HepG2 (cell line): Measurements from ENCODE around the gene ARRDC3. TPM values are rescaled to one million over a fixed set of nuclear protein-coding genes. Genes with fewer than 3 reads are reported as not detected.
A peak's percentile ranks its signal among the peaks of the same experiment; 100 is the strongest.
"Not testable (repeated sequence)": the region's sequence is repeated elsewhere in the genome, so short reads cannot be mapped to it uniquely, and the experiment has no call there.

Experiments
- ATAC-seq: fragments of 200-7000 bp; cut with Tn5 transposase; 3 replicates; pipeline ENCODE4 v1.9.1; 2020; ENCODE audit warnings: mild to moderate bottlenecking, moderate library complexity
- BruUV-seq: library from RNA; stranded (reverse); fragments of 400-500 nt; replicated peaks from 2 replicates; lab custom pipeline; 2021; lab: Mats Ljungman, UMichigan
- CTCF ChIA-PET: fragments of 300-600 bp; formaldehyde crosslinking; extraction: SDS; loops from one replicate; lab custom pipeline; 2021; ENCODE audit warnings: low total read pairs, inconsistent platforms, low intra/inter-chr PET ratio; lab: Yijun Ruan, JAX
- POLR2A ChIA-PET: fragments of 350-600 bp; sonication (Branson Sonifier 250); formaldehyde crosslinking; loops from one replicate; lab custom pipeline; 2020; ENCODE audit warnings: antibody characterized with exemption, inconsistent platforms; lab: Yijun Ruan, JAX
- DNase-seq: peaks from one replicate; pipeline ENCODE4 v3.0.0-alpha.2; 2015; ENCODE audit warnings: low spot score
- FAIRE-seq: peaks from 3 replicates; lab custom pipeline; 2011; peaks lifted over from hg19 to GRCh38; lab: Jason Lieb, UNC
- H2AFZ ChIP-seq: one replicate; pipeline ENCODE4 v1.6.1; 2011; ENCODE audit warnings: low read length, inconsistent platforms
- H3K27ac ChIP-seq: fragments of 300-600 bp; 3 replicates; pipeline ENCODE4 v1.8.0; 2011; ENCODE audit warnings: mixed run types, mild to moderate bottlenecking, mixed read lengths, low read length, inconsistent platforms; ENCODE audit not compliant: insufficient read depth; ENCODE audit errors: extremely low read length
- H3K27me3 ChIP-seq, 2 experiments: fragments of 200-600 bp in 1 of 2; 2 replicates in 1 of 2; 3 replicates in 1 of 2; pipeline versions ENCODE4 v1.6.0 to v1.8.0; 2011; ENCODE audit warnings: low read length in 2 of 2, mild to moderate bottlenecking in 2 of 2, moderate library complexity in 2 of 2, inconsistent platforms in 1 of 2; ENCODE audit not compliant: insufficient read depth in 2 of 2, control insufficient read depth in 1 of 2
- H3K36me3 ChIP-seq, 2 experiments: fragments of 200-600 bp in 1 of 2; replicated peaks in 1 of 2; 2 replicates in 1 of 2; 3 replicates in 1 of 2; pipeline versions ENCODE4 v1.5.1 to v1.8.0; 2011; ENCODE audit warnings: low read length in 2 of 2, inconsistent platforms in 1 of 2; ENCODE audit not compliant: insufficient read depth in 2 of 2, control insufficient read depth in 1 of 2
- H3K4me1 ChIP-seq: 2 replicates; pipeline ENCODE4 v1.5.1; 2012; ENCODE audit warnings: low read length, inconsistent platforms; ENCODE audit not compliant: insufficient read depth
- H3K4me2 ChIP-seq: 2 replicates; pipeline ENCODE4 v1.6.0; 2011; ENCODE audit warnings: low read depth, low read length, inconsistent platforms
- H3K4me3 ChIP-seq, 3 experiments: fragments of 200-600 bp in 1 of 3; sonication (generic), shearing (Covaris generic) in 1 of 3; replicated peaks in 1 of 3; 2 replicates each; pipeline ENCODE4 v1.5.1; 2011 to 2016; ENCODE audit warnings: low read length in 3 of 3, inconsistent platforms in 2 of 3, low read depth in 2 of 3, mild to moderate bottlenecking in 2 of 3, control low read depth in 1 of 3, mixed read lengths in 1 of 3; ENCODE audit not compliant: insufficient read depth in 1 of 3
- H3K79me2 ChIP-seq: one replicate; pipeline ENCODE4 v1.6.1; 2011; ENCODE audit warnings: low read length, inconsistent platforms; ENCODE audit not compliant: insufficient read depth
- H3K9ac ChIP-seq: 2 replicates; pipeline ENCODE4 v1.6.0; 2011; ENCODE audit warnings: mild to moderate bottlenecking, low read depth, low read length, inconsistent platforms; ENCODE audit not compliant: insufficient read depth
- H3K9me3 ChIP-seq: 2 replicates; pipeline ENCODE4 v1.5.1; 2012; ENCODE audit warnings: mild to moderate bottlenecking, low read length
- H4K20me1 ChIP-seq: 2 replicates; pipeline ENCODE4 v1.6.0; 2011; ENCODE audit warnings: inconsistent platforms, mild to moderate bottlenecking, low read length, moderate library complexity; ENCODE audit not compliant: insufficient read depth
- MAFF ChIP-seq: IDR thresholded peaks from 2 replicates; pipeline ENCODE4 v1.6.1; 2011; ENCODE audit warnings: low read depth, low read length, improper control_type of control experiment
- MAFK ChIP-seq, 2 experiments: IDR thresholded peaks in 1 of 2; conservative IDR thresholded peaks in 1 of 2; 2 replicates each; pipeline ENCODE4 v1.6.1; 2011; ENCODE audit warnings: improper control_type of control experiment in 2 of 2, low read length in 2 of 2
- PHF21A ChIP-seq: sonication (generic); formaldehyde crosslinking; IDR thresholded peaks from 2 replicates; pipeline ENCODE4 v1.5.0; 2020; ENCODE audit warnings: mild to moderate bottlenecking, missing genetic modification reagents
- ZNF280D ChIP-seq: sonication (generic); formaldehyde crosslinking; IDR thresholded peaks from 2 replicates; pipeline ENCODE4 v1.5.1; 2020; ENCODE audit warnings: mild to moderate bottlenecking, missing genetic modification reagents
- ZNF576 ChIP-seq: sonication (generic); formaldehyde crosslinking; IDR thresholded peaks from 2 replicates; pipeline ENCODE4 v1.4.0; 2020; ENCODE audit warnings: mild to moderate bottlenecking, missing genetic modification reagents
- ZNF768 ChIP-seq: sonication (generic); formaldehyde crosslinking; IDR thresholded peaks from 2 replicates; pipeline ENCODE4 v1.4.0; 2020; ENCODE audit warnings: missing genetic modification reagents
- WGBS: methylation state at CpG from one replicate; pipeline ENCODE4 v1.1.6; 2017; ENCODE audit warnings: low lambda C conversion rate; 5-methylcytosine and 5-hydroxymethylcytosine counted together
- in situ Hi-C: cut with HindIII; loops from 2 replicates; pipeline ENCODE4 v1.10.0; 2017; ENCODE audit warnings: low pct_unique_long_range_greater_than_20kb; ENCODE audit not compliant: extremely low pct_ligation_motif_present
- intact Hi-C: fragments of 100-400 bp; cut with micrococcal nuclease; formaldehyde crosslinking; loops from one replicate; pipeline ENCODE4 v1.10.0; 2022; ENCODE audit not compliant: unreplicated experiment
- polyA plus RNA-seq, 8 experiments: library from polyadenylated mRNA; depleted of rRNA in 3 of 8; stranded (reverse) in 7 of 8; unstranded in 1 of 8; fragments of >200 nt; fragmentation: Illumina TruSeq in 4 of 8; extraction: Trizol in 4 of 8; gene quantifications; 2 replicates each; pipeline versions ENCODE4 v1.2.1 to v1.2.3, GENCODE V29; 2011 to 2016; ENCODE audit warnings: low read depth in 4 of 8, missing spikeins in 1 of 8, mixed read lengths in 1 of 8; ENCODE audit not compliant: insufficient read depth in 1 of 8
- total RNA-seq, 5 experiments: library from RNA; depleted of rRNA; stranded (reverse); fragments of >200 nt; fragmentation: Illumina TruSeq; extraction: Trizol; gene quantifications; 2 replicates each; pipeline ENCODE4 v1.2.3, GENCODE V29; 2016; ENCODE audit warnings: low read depth in 1 of 5

Gene ARRDC3
- total and polyA plus RNA-seq, 2 of the 13 experiments (the other 11 are each of a cell fraction or from before 2014, with no cell fraction given) = 3.4 to 24.4 TPM

- WGBS = 75% methylated on average over 5 of the region's 5 CpGs
- BruUV-seq = no TSS peak
- FAIRE-seq (no peak), DNase-seq (no peak), ATAC-seq (no peak)
- Histone ChIP-seq H3K9me3 (no peaks in the 10 kb centered on the region), H3K4me2 (no peak overlapping the region), H2AFZ (no peak overlapping the region), H3K4me1 (peaks cover 7% of the 10 kb centered on the region; the same call in 1 of the 2 replicates), H4K20me1 (no peaks in the 10 kb centered on the region), H3K9ac (no peak overlapping the region), H3K79me2 (no peaks in the 10 kb centered on the region), H3K36me3 (no peaks in the 10 kb centered on the region), H3K4me3 (no peak overlapping the region), H3K27ac (no peak overlapping the region), H3K27me3 (no peaks in the 10 kb centered on the region)
- in situ Hi-C loops (no loop called here), intact Hi-C loops (no loop called here)
- no peak for TF ChIP-seq ZNF768 (CRISPR knock-in tag)
- no peak for TF ChIP-seq ZNF280D (CRISPR knock-in tag)
- no peak for TF ChIP-seq PHF21A
- TF ChIP-seq ZNF576 (CRISPR knock-in tag) = no peak
- ChIA-PET CTCF (no interaction called here), POLR2A (no interaction called here)
Measured at GRCh38 chr5:91345461-91345860, 37.7 kb downstream of the ARRDC3 start.

- TF ChIP-seq MAFK (conservative IDR thresholded peaks at IDR 0.05 in 1 of 2, IDR thresholded peaks at IDR 0.05 in 1 of 2; ENCODE audit: low read length in 2 of 2) (peak; percentile 3 to 54; a peak in 2 of 4 replicates), MAFF (0 out of 2 replicates have a peak, but pooled peaks have one; percentile 39)
- POLR2A ChIA-PET = not testable (repeated sequence)
Measured at GRCh38 chr5:91344661-91345200, 38.4 kb downstream of the ARRDC3 start.

More at GRCh38 chr5:91344661-91345200, 38.4 kb downstream of the ARRDC3 start:
- intact Hi-C loops, DNase-seq, H3K4me3 ChIP-seq, FAIRE-seq, H3K4me1 ChIP-seq, CTCF ChIA-PET, H3K4me2 ChIP-seq, H4K20me1 ChIP-seq, in situ Hi-C loops, H2AFZ ChIP-seq, H3K9me3 ChIP-seq, H3K27me3 ChIP-seq, ATAC-seq, BruUV-seq, H3K9ac ChIP-seq, H3K79me2 ChIP-seq, H3K27ac ChIP-seq, H3K36me3 ChIP-seq: not testable (repeated sequence)
- WGBS = 32% methylated on average over 4 of the region's 4 CpGs
